Hepatocyte (in vitro differentiated cells): ENCODE measurements around the gene TBXAS1. TPM values are rescaled to one million over a fixed set of nuclear protein-coding genes. Genes with fewer than 3 reads are reported as not detected.

ENCODE experiments used
- DNase-seq: peaks from one replicate; pipeline ENCODE4 v3.0.0-alpha.2; 2016; ENCODE audit warnings: low spot score
- H2AFZ ChIP-seq: fragments of 200-600 bp; sonication (generic); 2 replicates; pipeline ENCODE4 v1.6.0; 2016; ENCODE audit warnings: antibody characterized with exemption, mild to moderate bottlenecking
- H3K27ac ChIP-seq: fragments of 200-600 bp; sonication (generic); 2 replicates; pipeline ENCODE4 v1.5.1; 2016; ENCODE audit warnings: mild to moderate bottlenecking
- H3K27me3 ChIP-seq: fragments of 200-600 bp; sonication (generic); 2 replicates; pipeline ENCODE4 v1.6.1; 2016
- H3K36me3 ChIP-seq: fragments of 200-600 bp; sonication (generic); replicated peaks from 2 replicates; pipeline ENCODE4 v1.5.1; 2016; ENCODE audit warnings: low read depth; ENCODE audit not compliant: insufficient read depth
- H3K4me1 ChIP-seq: fragments of 200-600 bp; sonication (generic); 2 replicates; pipeline ENCODE4 v1.5.1; 2016; ENCODE audit warnings: mild to moderate bottlenecking, moderate library complexity; ENCODE audit not compliant: insufficient read depth
- H3K4me2 ChIP-seq: fragments of 200-600 bp; sonication (generic); 2 replicates; pipeline ENCODE4 v1.6.0; 2016
- H3K4me3 ChIP-seq: fragments of 200-600 bp; sonication (generic); 2 replicates; pipeline ENCODE4 v1.5.1; 2016; ENCODE audit warnings: mild to moderate bottlenecking
- H3K79me2 ChIP-seq: fragments of 200-600 bp; sonication (generic); 2 replicates; pipeline ENCODE4 v1.6.0; 2017; ENCODE audit warnings: mild to moderate bottlenecking
- H3K9me2 ChIP-seq: fragments of 200-600 bp; sonication (generic); replicated peaks from 2 replicates; pipeline ENCODE4 v1.6.0; 2017; ENCODE audit warnings: mild to moderate bottlenecking; ENCODE audit not compliant: insufficient read depth
- H3K9me3 ChIP-seq: fragments of 200-600 bp; sonication (generic); 2 replicates; pipeline ENCODE4 v1.5.1; 2016; ENCODE audit warnings: low read depth, mild to moderate bottlenecking
- H4K20me1 ChIP-seq: fragments of 200-600 bp; sonication (generic); 2 replicates; pipeline ENCODE4 v1.6.0; 2016; ENCODE audit warnings: mild to moderate bottlenecking; ENCODE audit not compliant: insufficient read depth, poor library complexity, severe bottlenecking
- CTCF ChIP-seq: fragments of 200-600 bp; sonication (generic); IDR thresholded peaks from 2 replicates; pipeline ENCODE4 v1.5.1; 2016; ENCODE audit warnings: antibody characterized with exemption, mild to moderate bottlenecking; ENCODE audit not compliant: poor library complexity
- EZH2 ChIP-seq: fragments of 200-600 bp; sonication (generic); IDR thresholded peaks from 2 replicates; pipeline ENCODE4 v1.6.1; 2016; ENCODE audit warnings: antibody characterized with exemption, mild to moderate bottlenecking, borderline replicate concordance
- EZH2phosphoT487 ChIP-seq: fragments of 200-600 bp; sonication (generic); IDR thresholded peaks from one replicate; pipeline ENCODE4 v1.6.1; 2018; ENCODE audit warnings: antibody characterized with exemption, mild to moderate bottlenecking, low read depth, moderate library complexity; ENCODE audit not compliant: unreplicated experiment, severe bottlenecking
- WGBS: methylation state at CpG from one replicate; pipeline ENCODE4 v1.1.6; 2016; ENCODE audit warnings: low lambda C conversion rate; ENCODE audit errors: missing lambda C conversion rate; 5-methylcytosine and 5-hydroxymethylcytosine counted together
- polyA plus RNA-seq: library from polyadenylated mRNA; unstranded; fragments of >200 nt; fragmentation: Nextera tagmentation; extraction: Ambion mirVana; gene quantifications from 2 replicates; pipeline ENCODE4 v1.2.1, GENCODE V29; 2016
- total RNA-seq: library from RNA; depleted of rRNA; stranded (reverse); fragments of >200 nt; gene quantifications from 2 replicates; pipeline ENCODE4 v1.2.3, GENCODE V29; 2014

The TBXAS1 gene
- total and polyA plus RNA-seq, 2 experiments from 2014 or later, result 3.9 to 11.5 TPM

DNA sequence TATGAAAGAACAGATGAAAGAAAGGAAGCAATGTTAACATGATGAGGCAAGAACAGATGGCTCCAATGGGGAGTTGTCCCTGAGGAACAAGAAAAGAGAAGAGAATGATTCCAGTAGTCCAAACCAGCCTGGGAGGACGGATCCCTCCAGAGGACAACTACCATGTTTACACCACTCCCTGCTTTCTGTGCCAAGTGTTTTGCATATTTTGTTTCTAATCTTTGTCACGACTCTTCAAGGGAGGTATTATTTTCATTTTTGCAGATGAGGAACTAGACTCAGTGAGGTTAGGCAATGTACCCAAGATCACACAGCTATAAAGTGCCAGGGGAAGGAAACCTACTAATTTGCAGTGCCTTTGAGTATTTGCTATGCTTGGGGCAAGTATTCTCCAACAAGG is 117.5 kb downstream of the TBXAS1 start:
- DNase-seq, result no peak
- Histone ChIP-seq H3K79me2 (no peaks in the 10 kb centered on the region), H4K20me1 (no peaks in the 10 kb centered on the region), H3K9me3 (no peaks in the 10 kb centered on the region), H3K27ac (no peak overlapping the region), H3K36me3 (no peaks in the 10 kb centered on the region), H2AFZ (no peak overlapping the region), H3K4me1 (no peaks in the 10 kb centered on the region), H3K4me3 (no peak overlapping the region), H3K9me2 (no peaks in the 10 kb centered on the region), H3K27me3 (no peaks in the 10 kb centered on the region), H3K4me2 (no peak overlapping the region)
- TF ChIP-seq EZH2phosphoT487, result no peak
- 50% methylated on average over 2 of the region's 2 CpGs for WGBS

DNA sequence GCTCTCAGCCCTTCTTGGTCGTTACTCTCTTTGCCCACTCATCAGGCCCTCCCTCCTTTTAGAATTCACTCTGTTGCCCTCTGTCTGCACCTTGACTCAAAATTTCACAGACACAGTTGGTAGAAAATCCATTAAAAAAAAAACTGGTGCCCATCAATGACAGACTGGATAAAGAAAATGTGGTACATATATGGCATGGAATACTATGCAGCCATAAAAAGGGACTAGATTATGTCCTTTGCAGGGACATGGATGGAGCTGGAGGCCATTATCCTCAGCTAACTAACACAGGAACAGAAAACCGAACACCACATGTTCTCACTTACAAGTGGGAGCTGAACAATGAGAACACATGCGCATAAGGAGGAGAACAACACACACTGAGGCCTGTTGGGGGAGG is 118.0 kb downstream of the TBXAS1 start:
- no peak overlapping the region for H3K4me2 ChIP-seq
- no peaks in the 10 kb centered on the region for H3K9me3 ChIP-seq
- no peak for DNase-seq
- H3K27me3 ChIP-seq, result no peaks in the 10 kb centered on the region
- H2AFZ ChIP-seq, result no peak overlapping the region
- TF ChIP-seq EZH2 (no peak), CTCF (no peak), EZH2phosphoT487 (no peak)
- H3K79me2 ChIP-seq, result no peaks in the 10 kb centered on the region
- H3K4me1 ChIP-seq, result no peaks in the 10 kb centered on the region
- no peak overlapping the region for H3K27ac ChIP-seq
- H3K9me2 ChIP-seq, result no peaks in the 10 kb centered on the region
- H4K20me1 ChIP-seq, result no peaks in the 10 kb centered on the region
- WGBS, result 90% methylated on average over 3 of the region's 3 CpGs
- H3K36me3 ChIP-seq, result no peaks in the 10 kb centered on the region
- H3K4me3 ChIP-seq, result no peak overlapping the region

DNA sequence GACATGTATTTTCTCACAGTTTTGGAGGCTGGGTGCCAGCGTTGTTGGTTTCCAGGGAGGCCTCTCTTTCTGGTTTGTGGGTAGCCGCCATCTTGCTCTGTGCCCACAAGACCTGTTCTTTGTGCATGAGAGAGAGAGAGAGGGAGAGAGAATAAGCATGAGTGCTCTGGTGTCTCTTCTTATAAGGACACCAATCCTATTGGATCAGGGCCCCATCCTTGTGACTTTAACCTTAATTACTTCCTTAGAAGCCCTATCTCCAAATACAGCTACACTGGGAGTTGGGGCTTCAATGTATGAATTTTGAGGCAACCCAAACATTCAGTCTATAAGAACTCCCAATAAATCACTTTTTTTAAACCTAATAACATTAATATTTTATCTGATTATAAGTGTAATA is 119.1 kb downstream of the TBXAS1 start:
- H3K4me3 ChIP-seq, result no peak overlapping the region
- H3K36me3 ChIP-seq, result no peaks in the 10 kb centered on the region
- no peak for DNase-seq
- no peaks in the 10 kb centered on the region for H3K27me3 ChIP-seq
- WGBS, result 95% methylated on average over 2 of the region's 2 CpGs
- TF ChIP-seq EZH2, result no peak
- TF ChIP-seq CTCF, result no peak
- TF ChIP-seq EZH2phosphoT487, result no peak
- H4K20me1 ChIP-seq, result no peaks in the 10 kb centered on the region
- H3K4me1 ChIP-seq, result peaks cover 1% of the 10 kb centered on the region
- no peak overlapping the region for H2AFZ ChIP-seq
- no peaks in the 10 kb centered on the region for H3K79me2 ChIP-seq
- H3K9me2 ChIP-seq, result no peaks in the 10 kb centered on the region
- no peaks in the 10 kb centered on the region for H3K9me3 ChIP-seq
- no peak overlapping the region for H3K4me2 ChIP-seq
- no peak overlapping the region for H3K27ac ChIP-seq

- TF ChIP-seq CTCF (no peak), EZH2phosphoT487 (no peak), EZH2 (no peak)
- no peak for DNase-seq
- no peaks in the 10 kb centered on the region for H3K9me2 ChIP-seq
- H3K79me2 ChIP-seq, result no peaks in the 10 kb centered on the region
- 70% methylated on average over 10 of the region's 10 CpGs for WGBS
- peaks cover 7% of the 10 kb centered on the region for H3K4me1 ChIP-seq
- no peak overlapping the region for H2AFZ ChIP-seq
- H3K4me2 ChIP-seq, result no peak overlapping the region
- no peaks in the 10 kb centered on the region for H3K9me3 ChIP-seq
- no peak overlapping the region for H3K27ac ChIP-seq
- no peaks in the 10 kb centered on the region for H3K27me3 ChIP-seq
- H3K4me3 ChIP-seq, result no peak overlapping the region
- H3K36me3 ChIP-seq, result no peaks in the 10 kb centered on the region
- no peaks in the 10 kb centered on the region for H4K20me1 ChIP-seq
Observed at GRCh38 chr7:139948587-139949335, 119.7 kb downstream of the TBXAS1 start.
